Colonic mucosa (tissue), 4 donors: ENCODE results near the gene CRHR1. TPM values are rescaled to one million over a fixed set of nuclear protein-coding genes. Genes with fewer than 3 reads are reported as not detected.

Experiments
- DNase-seq: peaks from one replicate; pipeline ENCODE4 v3.0.0-alpha.2; 2020
- H3K27ac ChIP-seq: fragments of 200-600 bp; one replicate; pipeline ENCODE4 v1.8.0; 2021
- H3K27me3 ChIP-seq: fragments of 200-600 bp; one replicate; pipeline ENCODE4 v1.8.0; 2021
- H3K36me3 ChIP-seq: fragments of 200-600 bp; one replicate; pipeline ENCODE4 v1.8.0; 2021
- H3K4me1 ChIP-seq: fragments of 200-600 bp; one replicate; pipeline ENCODE4 v1.8.0; 2021; ENCODE audit warnings: mild to moderate bottlenecking
- H3K4me3 ChIP-seq: fragments of 200-600 bp; one replicate; pipeline ENCODE4 v1.8.0; 2021
- H3K9ac ChIP-seq, 2 donors: one replicate each; pipeline ENCODE4 v1.7.0; 2013; ENCODE audit warnings: control low read depth in 2 of 2, low read depth in 2 of 2, low read length in 2 of 2
- H3K9me3 ChIP-seq: fragments of 200-600 bp; one replicate; pipeline ENCODE4 v1.8.0; 2021
- intact Hi-C: fragments of 100-400 bp; cut with DNase I; formaldehyde crosslinking; loops from one replicate; pipeline ENCODE4 v1.14.1; 2022
- total RNA-seq, 2 donors: library from RNA; stranded (reverse); fragmentation: NEBNext Ultra II Directional in 1 of 2; extraction: Animal tissue kit (Norgen Biotek cat#: 25700) in 1 of 2; gene quantifications; one replicate each; pipeline ENCODE4 v1.2.1, GENCODE V29; 2021
- TF ChIP-seq, protein P1 (sequence below): fragments of 200-600 bp; IDR thresholded peaks from one replicate; pipeline ENCODE4 v1.8.0; 2022; ENCODE audit warnings: antibody characterized with exemption, mild to moderate bottlenecking
- donor health status: healthy.
- donor health status: DM: no; HTN: no; CAD: no.
- donor health status: DM: no; HTN: no; CAD: no.

The CRHR1 gene
- total RNA-seq, 2 donors from 2014 or later = not detected

DNA sequence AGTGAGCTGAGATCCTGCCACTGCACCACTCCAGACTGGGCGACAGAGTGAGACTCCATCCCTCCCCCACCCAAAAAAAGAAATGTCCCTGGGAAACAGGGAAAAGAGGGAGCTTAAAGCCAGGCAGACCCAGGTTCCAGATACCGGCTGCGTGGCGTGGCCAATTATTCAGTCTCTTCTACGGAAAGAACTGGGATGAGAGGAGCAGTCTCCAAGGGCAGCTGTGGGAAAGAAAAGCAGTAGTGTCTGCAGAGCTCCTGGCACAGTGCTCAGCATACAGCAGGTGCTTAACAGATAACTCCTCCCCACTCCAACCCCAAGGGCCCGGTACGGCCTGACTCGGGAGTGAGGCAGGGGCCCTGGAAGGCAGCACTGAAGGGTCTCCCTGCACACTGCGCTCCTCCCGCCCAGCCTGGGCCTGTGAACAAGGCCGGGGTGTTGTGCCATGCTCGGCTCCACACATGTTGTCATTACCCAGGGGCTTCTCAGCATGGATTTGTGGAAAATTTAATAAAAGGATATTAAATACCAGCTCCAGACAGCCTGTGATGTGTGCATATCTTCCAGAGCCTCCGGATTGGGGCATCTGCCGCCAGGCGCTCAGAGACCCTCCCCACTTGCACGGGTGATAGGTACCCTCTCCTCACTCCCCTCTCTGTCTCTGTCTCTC lies 42.9 kb downstream of the CRHR1 start:
- no peak overlapping the region for H3K4me3 ChIP-seq
- H3K27me3 ChIP-seq = no peaks in the 10 kb centered on the region
- no peak overlapping the region for H3K9ac ChIP-seq
- TF ChIP-seq, protein P1, sequence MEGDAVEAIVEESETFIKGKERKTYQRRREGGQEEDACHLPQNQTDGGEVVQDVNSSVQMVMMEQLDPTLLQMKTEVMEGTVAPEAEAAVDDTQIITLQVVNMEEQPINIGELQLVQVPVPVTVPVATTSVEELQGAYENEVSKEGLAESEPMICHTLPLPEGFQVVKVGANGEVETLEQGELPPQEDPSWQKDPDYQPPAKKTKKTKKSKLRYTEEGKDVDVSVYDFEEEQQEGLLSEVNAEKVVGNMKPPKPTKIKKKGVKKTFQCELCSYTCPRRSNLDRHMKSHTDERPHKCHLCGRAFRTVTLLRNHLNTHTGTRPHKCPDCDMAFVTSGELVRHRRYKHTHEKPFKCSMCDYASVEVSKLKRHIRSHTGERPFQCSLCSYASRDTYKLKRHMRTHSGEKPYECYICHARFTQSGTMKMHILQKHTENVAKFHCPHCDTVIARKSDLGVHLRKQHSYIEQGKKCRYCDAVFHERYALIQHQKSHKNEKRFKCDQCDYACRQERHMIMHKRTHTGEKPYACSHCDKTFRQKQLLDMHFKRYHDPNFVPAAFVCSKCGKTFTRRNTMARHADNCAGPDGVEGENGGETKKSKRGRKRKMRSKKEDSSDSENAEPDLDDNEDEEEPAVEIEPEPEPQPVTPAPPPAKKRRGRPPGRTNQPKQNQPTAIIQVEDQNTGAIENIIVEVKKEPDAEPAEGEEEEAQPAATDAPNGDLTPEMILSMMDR = no peak
- intact Hi-C loops = no loop called here
- H3K27ac ChIP-seq = no peak overlapping the region
- no peaks in the 10 kb centered on the region for H3K9me3 ChIP-seq
- H3K4me1 ChIP-seq = no peaks in the 10 kb centered on the region
- no peak for DNase-seq
- H3K36me3 ChIP-seq = no peaks in the 10 kb centered on the region

DNA sequence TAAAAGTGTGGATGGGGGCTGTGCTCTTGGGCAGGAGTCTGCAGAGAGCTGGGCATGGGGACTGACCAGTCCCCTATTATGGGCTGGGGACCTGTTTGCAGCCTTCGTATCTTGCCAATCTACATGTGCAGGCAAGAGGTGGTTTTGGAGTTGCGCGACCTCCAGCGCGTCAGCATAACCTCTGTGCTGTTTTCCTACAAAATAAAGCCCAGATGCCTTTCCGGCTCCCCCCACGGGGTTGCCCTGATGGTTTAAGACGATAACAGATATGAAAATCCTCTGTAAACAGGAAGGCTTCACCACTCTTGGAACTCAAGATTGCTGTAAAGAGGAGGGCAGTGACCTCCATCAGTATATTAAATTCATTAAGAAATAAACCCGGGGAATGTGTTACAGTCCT lies 44.1 kb downstream of the CRHR1 start:
- H3K9me3 ChIP-seq = no peaks in the 10 kb centered on the region
- intact Hi-C loops = no loop called here
- no peak for DNase-seq
- H3K9ac ChIP-seq = no peak overlapping the region
- TF ChIP-seq, protein P1 = no peak
- no peak overlapping the region for H3K27ac ChIP-seq
- H3K27me3 ChIP-seq = no peaks in the 10 kb centered on the region
- no peak overlapping the region for H3K4me3 ChIP-seq
- H3K36me3 ChIP-seq = no peaks in the 10 kb centered on the region
- no peaks in the 10 kb centered on the region for H3K4me1 ChIP-seq

DNA sequence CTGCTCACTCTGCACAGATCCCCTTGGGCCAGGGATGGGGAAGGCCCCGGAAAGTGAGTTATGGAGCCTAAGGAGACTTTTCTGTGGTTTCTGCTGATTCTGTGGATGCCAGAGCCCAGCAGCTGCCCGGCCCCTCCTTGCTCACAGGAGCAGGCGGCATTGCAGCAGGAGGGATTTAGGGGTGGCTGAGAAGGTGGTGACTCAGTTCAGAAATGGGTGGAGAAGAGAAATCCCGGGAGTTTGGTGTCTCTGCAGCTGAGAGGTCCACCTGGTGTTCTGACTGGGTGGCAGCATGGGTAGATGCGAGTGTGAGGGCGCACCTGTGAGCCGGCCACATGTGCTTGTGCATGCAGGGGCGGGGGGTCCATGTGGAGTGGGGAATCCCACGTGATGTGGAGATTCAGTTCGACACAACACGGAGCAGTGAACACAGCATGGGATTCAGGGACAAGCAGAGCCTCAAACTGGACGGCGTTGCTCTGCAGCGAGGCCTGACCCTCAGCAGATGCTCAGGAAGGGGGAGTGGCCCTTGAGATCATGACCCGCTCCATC lies 44.5 kb downstream of the CRHR1 start:
- no peak for DNase-seq
- H3K27ac ChIP-seq = no peak overlapping the region
- intact Hi-C loops = no loop called here
- H3K36me3 ChIP-seq = no peaks in the 10 kb centered on the region
- TF ChIP-seq, protein P1 = no peak
- no peaks in the 10 kb centered on the region for H3K9me3 ChIP-seq
- H3K4me1 ChIP-seq = no peaks in the 10 kb centered on the region
- no peak overlapping the region for H3K9ac ChIP-seq
- no peak overlapping the region for H3K4me3 ChIP-seq
- H3K27me3 ChIP-seq = no peaks in the 10 kb centered on the region

DNA sequence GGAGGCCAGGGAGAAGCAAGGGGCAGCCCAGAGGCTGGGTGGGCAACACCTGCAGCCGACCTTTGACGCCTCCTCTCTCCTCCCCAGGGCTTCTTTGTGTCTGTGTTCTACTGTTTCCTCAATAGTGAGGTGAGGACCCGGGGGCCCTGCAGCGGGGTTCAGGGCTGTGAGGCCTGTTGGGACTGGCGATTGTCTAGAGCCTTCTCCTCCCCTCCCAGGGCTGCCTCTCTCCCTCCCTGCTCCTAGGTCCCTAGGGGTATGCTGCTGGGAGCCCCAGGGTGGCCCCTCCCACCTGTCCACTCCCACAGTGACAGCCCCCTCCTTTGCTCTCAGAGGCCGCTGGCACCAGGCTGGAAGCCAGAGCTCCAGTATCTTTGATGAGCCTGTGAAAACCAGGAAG lies 49.8 kb downstream of the CRHR1 start:
- Histone ChIP-seq H3K4me3 (no peak overlapping the region), H3K9me3 (no peaks in the 10 kb centered on the region), H3K9ac (no peak overlapping the region), H3K27ac (no peak overlapping the region), H3K4me1 (no peaks in the 10 kb centered on the region), H3K36me3 (no peaks in the 10 kb centered on the region), H3K27me3 (no peaks in the 10 kb centered on the region)
- intact Hi-C loops = no loop called here
- DNase-seq = no peak
- TF ChIP-seq, protein P1 = no peak

DNA sequence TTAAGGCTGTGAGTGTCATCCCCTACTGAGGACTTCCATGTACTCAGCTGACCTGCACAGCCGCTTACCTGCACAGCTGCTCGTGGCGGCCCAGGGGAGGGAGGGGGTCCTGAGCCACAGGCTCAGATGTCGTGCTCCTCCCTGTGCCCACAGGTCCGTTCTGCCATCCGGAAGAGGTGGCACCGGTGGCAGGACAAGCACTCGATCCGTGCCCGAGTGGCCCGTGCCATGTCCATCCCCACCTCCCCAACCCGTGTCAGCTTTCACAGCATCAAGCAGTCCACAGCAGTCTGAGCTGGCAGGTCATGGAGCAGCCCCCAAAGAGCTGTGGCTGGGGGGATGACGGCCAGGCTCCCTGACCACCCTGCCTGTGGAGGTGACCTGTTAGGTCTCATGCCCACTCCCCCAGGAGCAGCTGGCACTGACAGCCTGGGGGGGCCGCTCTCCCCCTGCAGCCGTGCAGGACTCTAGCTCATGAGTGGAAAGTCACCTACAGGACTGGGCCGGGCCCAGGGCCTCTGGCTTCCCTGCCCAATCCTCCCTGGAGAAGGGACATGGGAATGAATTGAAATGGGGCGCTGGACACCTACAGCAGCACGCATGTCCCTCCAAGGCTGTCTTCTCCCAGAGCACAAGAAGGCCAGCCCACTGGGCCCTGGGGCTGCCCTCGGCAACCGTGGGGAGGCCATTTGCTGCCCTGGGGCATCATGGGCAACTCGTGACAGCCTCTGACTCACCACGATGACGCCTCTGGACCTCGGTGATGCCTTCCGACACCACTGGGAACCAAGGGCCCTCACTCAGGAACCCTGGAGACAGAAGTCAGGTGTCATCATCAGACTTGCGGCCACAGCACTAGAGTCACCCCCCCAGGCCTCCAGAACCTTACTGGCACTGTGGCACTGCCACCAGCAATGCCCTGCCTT lies 50.6 kb downstream of the CRHR1 start:
- Histone ChIP-seq H3K27me3 (no peaks in the 10 kb centered on the region), H3K9me3 (no peaks in the 10 kb centered on the region), H3K4me1 (no peaks in the 10 kb centered on the region), H3K9ac (no peak overlapping the region), H3K4me3 (no peak overlapping the region), H3K36me3 (no peaks in the 10 kb centered on the region), H3K27ac (no peak overlapping the region)
- intact Hi-C loops = no loop called here
- TF ChIP-seq, protein P1 = no peak
- no peak for DNase-seq
